Left renal cortex interstitium (tissue), 4 donors: ENCODE measurements around the gene OR9G1. TPM values are rescaled to one million over a fixed set of nuclear protein-coding genes. Genes with fewer than 3 reads are reported as not detected.

Experiments
- polyA plus RNA-seq, 4 donors: library from polyadenylated mRNA; unstranded; fragments of 120-200 nt; gene quantifications; one replicate each; pipeline ENCODE4 v1.2.1, GENCODE V29; 2013; ENCODE audit not compliant: insufficient read length in 4 of 4

OR9G1 gene
- polyA plus RNA-seq, 4 donors: not detected

Other genes starting within 250 kb of the OR9G1 start
- not detected for gene OR5M3, start 225.7 kb upstream of the OR9G1 start, polyA plus RNA-seq
- gene OR5M8, start 207.7 kb upstream of the OR9G1 start, polyA plus RNA-seq: not detected
- gene OR5M11, start 155.8 kb upstream of the OR9G1 start, polyA plus RNA-seq: not detected
- gene OR5M10, start 121.4 kb upstream of the OR9G1 start, polyA plus RNA-seq: not detected
- not detected for gene OR5M1, start 84.2 kb upstream of the OR9G1 start, polyA plus RNA-seq
- gene OR5AP2, start 56.7 kb upstream of the OR9G1 start, polyA plus RNA-seq: not detected
- gene OR5AR1, start 35.4 kb upstream of the OR9G1 start, polyA plus RNA-seq: not detected
- not detected for gene OR9G4, start 49.6 kb downstream of the OR9G1 start, polyA plus RNA-seq